Activated CD4-positive, alpha-beta T cell treated with anti-CD3 and anti-CD28 coated beads, Interleukin-2, amount 50 U/mL, for 24 hours (primary cell): ENCODE measurements around the gene ITGAL.
"Not testable (repeated sequence)": the region's sequence is repeated elsewhere in the genome, so short reads cannot be mapped to it uniquely, and the experiment has no call there.

Experiments
- DNase-seq, 2 donors: peaks; one replicate each; pipeline ENCODE4 v3.0.0-alpha.2; 2020; ENCODE audit warnings: low read depth in 1 of 2, low spot score in 1 of 2

Gene ITGAL

GRCh38 chr16:30491744-30492308 is 19.3 kb downstream of the ITGAL start:
- DNase-seq, result no peak

DNA sequence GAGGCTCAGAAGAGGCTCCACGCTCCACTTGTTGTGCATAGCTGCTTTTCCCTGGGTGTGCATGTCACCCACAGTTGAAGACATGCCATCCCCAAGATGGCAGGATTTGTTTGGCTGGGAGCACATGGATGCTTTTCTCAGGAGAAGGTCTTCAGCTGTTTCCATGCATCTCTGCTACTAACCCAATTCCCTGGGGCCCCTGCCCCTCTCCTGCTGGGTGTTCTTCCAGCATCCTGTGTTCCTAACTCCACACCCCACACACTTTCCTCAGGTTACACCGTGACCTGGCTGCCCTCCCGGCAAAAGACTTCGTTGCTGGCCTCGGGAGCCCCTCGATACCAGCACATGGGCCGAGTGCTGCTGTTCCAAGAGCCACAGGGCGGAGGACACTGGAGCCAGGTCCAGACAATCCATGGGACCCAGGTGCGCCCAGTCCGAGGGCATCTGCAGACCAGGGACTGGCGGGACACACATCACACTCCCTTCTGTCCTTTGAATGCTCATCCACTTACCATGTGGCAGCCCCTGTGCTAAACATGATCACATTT is 21.5 kb downstream of the ITGAL start:
- DNase-seq, result no peak

GRCh38 chr16:30494709-30495108 is 22.2 kb downstream of the ITGAL start:
- DNase-seq, result no peak

- no peak for DNase-seq
Measured at GRCh38 chr16:30499284-30499683, 26.7 kb downstream of the ITGAL start.

DNA sequence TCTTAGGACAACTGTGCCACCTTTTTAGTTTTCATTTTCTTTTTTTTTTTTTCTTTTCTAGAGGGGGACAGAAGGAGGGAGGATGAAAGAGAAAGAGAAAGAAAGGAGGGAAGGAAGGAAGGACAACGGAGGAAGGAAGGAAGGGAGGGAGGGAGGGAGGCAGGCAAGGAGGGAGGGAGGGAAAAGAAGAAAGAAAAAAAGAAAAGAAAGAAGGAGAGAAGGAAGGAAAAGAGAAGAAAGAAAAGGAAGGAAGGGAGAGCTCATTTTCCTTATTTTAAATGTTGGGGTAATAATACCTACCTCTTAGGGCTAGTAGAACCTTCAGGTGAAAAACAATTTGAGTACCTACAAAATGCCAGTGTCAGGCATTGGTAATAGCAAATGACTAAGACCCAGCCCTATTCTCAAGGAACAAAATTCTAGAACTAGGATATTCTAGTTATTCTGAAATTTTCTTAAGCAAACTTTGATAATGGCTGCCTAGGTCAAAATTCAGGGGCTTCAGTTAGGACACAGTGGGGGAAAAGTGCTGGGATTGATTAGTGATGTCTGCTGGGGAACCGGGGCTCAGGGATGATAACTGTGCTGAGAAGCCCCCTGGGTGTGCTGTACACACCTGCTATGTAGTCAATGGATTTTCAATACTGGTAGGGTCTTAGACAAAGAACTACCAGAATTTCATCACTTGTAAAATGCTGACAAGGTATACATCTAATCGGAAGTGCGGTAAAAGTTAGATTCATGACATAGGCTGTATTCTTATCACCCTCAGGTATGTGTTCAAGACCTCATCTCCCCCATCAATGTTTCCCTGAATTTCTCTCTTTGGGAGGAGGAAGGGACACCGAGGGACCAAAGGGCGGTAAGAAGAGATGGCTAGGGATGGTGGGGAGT is 31.1 kb downstream of the ITGAL start:
- DNase-seq, result no peak

DNA sequence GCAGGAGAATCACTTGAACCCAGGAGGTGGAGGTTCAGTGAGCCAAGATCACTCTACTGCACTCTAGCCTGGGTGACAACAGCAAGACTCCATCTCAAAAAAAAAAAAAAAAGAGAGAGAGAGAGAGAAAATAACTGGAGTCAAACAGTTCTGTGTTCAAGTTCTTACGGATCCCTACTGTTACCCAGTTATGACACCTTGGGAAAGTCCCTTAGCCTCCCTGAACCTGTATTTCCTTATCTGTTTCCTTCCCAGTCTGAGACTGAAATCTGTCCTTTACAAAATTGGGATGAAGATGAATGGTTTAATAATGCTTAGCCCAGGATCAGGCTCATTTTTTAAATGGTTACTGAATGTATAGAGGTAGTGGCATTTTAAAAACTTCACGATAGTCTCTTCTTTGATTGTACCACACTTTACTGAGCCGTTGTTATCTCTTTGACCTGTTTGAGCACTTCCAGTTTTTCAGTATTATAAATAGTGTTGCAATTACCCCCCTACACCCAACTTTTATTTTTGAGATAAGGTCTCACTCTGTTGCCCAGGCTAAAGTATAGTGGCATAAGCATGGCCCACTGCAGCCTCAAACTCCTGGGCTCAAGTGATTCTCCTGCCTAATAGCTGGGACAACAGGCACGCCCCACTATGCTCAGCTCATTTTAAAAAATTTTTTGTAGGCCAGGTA is 36.7 kb downstream of the ITGAL start:
- DNase-seq, result no peak

DNA sequence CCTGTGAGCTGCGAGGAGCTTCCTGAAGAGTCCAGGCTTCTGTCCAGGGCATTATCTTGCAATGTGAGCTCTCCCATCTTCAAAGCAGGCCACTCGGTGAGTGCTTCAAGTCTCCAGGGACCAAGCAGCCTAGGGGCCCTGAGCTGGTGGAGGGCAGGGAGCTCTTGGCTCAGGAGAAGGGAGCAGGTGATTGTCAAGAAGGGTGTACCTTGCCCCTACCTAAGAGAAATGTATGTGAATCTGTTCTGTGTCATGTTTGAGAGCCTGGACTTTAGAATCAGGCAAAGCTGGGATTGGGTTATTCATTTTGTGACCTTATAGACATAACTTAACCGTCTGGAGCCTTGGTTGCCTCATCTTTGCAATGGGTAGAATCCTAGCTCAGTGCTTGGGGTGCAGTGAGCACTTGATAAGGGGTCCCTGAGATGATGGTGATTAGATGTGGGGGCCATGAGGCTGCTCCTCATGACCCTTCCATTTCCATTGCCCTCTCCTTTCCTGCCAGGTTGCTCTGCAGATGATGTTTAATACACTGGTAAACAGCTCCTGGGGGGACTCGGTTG is 37.9 kb downstream of the ITGAL start:
- DNase-seq, result no peak

- no peak for DNase-seq
Measured at GRCh38 chr16:30511509-30511908, 39.0 kb downstream of the ITGAL start.

GRCh38 chr16:30515275-30515674 is 42.7 kb downstream of the ITGAL start:
- DNase-seq, result no peak

DNA sequence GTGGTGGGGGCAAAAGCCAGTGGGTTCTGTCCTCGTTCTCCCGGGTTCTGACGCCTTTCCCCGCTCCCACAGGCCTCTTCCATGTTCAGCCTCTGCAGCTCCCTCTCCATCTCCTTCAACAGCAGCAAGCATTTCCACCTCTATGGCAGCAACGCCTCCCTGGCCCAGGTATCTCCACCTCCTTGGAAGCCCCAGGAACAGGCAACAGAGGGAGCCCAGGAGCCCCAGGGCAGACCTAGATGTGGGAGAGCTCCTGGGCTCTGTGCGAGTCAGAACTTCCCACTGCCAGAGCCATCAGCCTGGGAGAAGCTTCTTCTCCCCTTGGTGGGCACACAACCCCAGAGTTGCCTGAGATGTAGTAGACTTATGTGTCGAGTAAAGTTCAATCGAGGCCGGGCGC is 46.0 kb downstream of the ITGAL start:
- no peak for DNase-seq

DNA sequence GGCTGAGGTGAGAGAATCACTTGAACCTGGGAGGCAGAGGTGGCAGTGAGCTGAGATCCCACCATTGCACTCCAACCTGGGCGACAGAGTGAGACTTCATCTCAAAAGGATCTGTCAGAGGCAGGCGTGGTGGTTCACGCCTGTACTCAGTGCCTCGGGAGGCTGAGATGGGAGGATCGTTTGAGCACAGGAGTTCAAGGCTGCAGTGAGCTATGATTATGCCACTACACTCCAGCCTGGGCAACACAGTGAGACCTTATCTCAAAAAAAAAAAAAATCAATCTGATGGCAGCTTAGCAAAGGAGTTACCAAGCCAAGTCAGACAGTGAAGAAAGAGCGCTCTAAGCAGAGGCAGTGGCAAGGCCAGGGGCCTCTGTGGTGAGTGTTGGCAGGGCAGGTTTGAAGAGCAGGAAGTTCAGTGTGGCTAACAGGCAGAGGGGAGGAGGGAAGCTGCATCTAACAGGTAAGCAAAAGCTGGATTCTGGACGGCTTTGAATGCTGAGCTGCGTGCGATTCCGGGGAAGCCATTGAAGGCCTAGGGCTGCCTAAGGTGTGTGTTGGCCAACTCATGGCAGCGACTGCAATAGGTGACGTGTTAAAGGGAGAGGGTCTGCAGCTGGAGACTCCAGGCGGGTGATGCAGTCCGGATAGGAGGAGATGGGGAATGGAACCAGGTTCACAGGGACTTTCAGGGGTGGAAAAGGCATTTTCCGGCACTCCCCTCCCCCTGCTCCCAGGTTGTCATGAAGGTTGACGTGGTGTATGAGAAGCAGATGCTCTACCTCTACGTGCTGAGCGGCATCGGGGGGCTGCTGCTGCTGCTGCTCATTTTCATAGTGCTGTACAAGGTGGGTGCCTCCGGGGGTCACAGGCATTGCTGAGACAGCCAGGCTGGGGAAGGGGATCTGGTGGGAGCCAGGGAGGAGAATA is 46.8 kb downstream of the ITGAL start:
- DNase-seq, result no peak

- DNase-seq, result no peak
Measured at GRCh38 chr16:30521476-30521872, 48.9 kb downstream of the ITGAL start.

- no peak for DNase-seq
Measured at GRCh38 chr16:30521873-30522641, 49.5 kb downstream of the ITGAL start.

GRCh38 chr16:30522702-30523463 is 50.3 kb downstream of the ITGAL start:
- not testable (repeated sequence) for DNase-seq

DNA sequence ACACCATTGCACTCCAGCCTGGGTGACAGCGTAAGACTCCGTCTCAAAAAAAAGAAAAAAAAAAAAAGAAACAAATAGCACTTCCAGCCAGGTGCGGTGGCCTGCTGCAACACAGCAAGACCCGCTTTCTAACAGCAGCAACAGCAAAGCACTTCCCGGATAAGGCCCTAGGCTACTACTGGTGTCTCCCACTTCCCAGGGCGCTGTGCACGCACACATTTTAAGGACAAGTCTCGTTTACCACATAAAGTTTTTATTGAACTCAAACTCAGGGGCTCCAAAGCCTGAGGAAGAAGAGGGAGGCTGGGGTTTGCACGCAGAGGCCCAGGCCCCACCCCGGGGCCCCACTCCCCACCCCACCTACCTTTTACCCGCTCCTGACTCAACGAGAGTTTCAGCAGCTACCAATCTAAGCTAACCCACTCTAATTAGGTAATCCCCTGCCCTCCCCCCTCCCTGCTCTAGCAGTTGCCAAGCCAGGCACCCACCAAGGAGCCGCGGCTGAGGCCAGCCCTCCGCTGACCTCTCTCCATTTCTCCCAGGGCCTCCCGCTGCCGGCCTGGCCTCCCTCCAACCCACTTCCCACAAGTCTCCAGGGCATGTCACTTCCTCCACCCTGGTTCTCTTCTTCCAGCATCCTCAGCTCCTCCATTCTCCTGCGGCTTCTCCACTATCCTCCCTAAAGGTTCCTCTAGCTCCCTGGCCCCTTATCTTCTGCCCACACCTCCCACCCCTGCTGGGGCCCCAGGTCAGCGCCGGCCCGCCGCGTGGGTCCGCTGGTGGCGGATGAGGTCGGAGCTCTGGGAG is 51.4 kb downstream of the ITGAL start:
- no peak for DNase-seq

DNA sequence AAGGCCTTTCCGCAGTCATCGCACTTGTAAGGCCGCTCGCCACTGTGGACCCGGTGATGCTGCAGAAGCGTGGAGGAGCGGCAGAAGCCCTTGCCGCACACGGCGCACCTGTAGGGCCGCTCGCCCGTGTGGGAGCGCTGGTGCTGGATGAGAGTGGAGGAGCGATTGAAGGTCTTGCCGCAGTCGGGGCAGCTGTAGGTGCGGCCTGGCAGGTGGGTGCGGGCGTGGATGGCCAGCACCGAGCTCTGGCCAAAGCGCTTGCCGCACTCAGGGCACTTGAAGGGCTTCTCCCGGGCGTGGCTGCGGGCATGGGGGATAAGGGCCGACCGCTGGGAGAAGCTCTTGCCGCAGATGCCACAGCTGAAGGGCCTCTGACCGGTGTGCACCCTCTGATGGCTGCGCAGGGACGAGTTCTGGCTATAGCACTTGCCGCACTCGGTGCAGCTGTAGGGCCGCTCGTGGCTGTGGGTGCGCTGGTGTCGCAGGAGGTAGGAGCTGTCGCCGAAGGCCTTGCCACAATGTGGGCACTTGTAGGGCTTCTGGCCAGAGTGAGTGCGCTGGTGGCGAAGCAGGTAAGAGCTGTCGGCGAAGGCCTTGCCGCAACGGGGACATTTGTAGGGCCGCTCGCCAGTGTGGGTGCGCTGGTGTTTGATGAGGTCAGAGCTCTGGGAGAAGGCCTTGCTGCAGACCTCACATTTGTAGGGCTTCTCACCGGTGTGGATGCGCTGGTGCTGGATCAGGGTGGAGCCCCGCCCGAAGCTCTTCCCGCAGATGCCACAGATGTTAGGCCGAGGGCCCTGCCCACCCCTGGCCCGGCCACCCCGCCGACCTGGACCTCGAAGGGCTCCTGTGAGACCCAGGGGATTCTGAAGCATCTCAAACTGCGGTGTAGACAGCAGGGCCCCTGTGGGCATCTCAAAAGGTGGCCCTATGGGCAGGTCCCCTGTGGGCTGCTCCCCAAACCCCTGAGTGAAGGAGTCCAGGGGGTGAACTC is 52.3 kb downstream of the ITGAL start:
- DNase-seq, result no peak

DNA sequence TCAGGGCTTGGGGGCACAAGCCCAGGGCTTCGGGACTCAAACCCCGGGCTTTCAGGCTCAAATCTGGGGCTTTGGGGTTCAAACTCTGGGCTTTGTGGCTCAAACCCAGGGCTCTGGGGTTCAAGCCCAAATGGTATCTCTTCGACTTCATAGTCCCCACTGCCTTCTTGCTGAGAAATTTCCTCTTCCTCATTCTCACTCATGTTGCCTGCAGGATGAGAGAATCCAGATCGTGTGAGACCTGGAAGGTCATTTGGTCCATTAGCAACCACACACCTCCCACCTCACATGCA is 53.2 kb downstream of the ITGAL start:
- DNase-seq, result no peak
